Camera-type eye (tissue), 1 donor: ENCODE data around the gene YBX3. TPM values are rescaled to one million over a fixed set of nuclear protein-coding genes. Genes with fewer than 3 reads are reported as not detected.

ENCODE experiments used
- total RNA-seq: library from RNA; depleted of rRNA; stranded (reverse); fragments of >200 nt; gene quantifications from one replicate; pipeline ENCODE4 v1.2.3, GENCODE V29; 2014

Gene YBX3
- 159 TPM for total RNA-seq

DNA sequence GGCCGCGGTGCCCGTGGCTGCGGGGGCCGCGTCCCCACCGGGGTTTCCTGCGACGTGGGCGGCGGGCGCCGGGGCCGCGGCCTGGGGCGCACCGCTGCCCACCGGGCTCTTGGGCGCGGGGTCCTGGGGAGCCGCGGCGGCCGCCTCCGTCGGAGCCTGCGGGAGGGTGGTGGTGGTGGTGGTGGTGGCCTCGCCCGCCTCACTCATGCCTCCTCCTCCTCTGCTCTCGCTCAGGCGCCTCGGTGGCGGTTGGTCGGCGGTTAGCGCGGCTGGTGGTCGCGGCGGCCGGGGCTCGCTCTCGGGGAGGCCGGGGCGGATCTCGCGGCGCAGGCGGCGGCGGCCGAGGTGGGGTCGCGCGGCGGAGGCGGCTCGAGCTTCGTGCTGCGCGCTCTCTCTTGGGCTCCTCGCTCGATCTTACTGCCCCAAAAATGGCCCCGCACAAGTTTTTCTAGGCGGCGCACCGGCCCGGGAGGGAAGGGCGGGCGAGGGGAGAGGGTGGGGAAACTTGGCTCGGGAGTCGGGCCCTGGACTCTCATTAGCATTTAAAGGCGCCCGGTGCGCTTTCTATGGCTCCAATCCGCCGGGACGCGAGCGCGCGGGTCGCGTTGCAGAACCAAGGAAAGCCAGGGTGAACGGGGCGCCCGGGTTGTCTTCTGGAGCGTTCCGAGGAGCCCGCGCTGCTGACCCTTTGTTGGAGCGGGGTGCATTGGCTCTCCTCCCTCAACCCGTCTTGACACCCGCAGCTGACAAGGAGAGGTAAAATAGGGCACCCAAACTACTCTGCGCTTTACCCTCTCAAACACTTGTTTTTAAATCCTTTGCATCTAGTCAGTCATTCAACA lies at the start of gene YBX3:
TSS of gene YBX3 (minus strand) at position 419 of the 842 bp plus-strand sequence. CDS start at position 207, 212 bp downstream.

GRCh38 chr12:10673659-10674384 lies 49.3 kb downstream of the YBX3 start, which contains the start of gene STYK1:
TSS of gene STYK1 (minus strand) at chr12:10674052. CDS start at chr12:10634618, 39,434 bp downstream.

Other genes starting within 250 kb of the YBX3 start
- gene EIF2S3B, start 217.4 kb downstream of the YBX3 start, total RNA-seq, result 0.55 TPM
- 39.0 TPM for gene MAGOHB, start 109.7 kb downstream of the YBX3 start, total RNA-seq
- gene STYK1, start 49.3 kb downstream of the YBX3 start, total RNA-seq, result 1.2 TPM
- gene TAS2R7, start 79.3 kb upstream of the YBX3 start, total RNA-seq, result not detected
- gene TAS2R8, start 84.0 kb upstream of the YBX3 start, total RNA-seq, result not detected
- not detected for gene TAS2R9, start 86.8 kb upstream of the YBX3 start, total RNA-seq
- gene TAS2R10, start 103.0 kb upstream of the YBX3 start, total RNA-seq, result 5.8 TPM
- gene PRR4, start 126.2 kb upstream of the YBX3 start, total RNA-seq, result 11.7 TPM
- 117 TPM for gene PRH1, start 160.9 kb upstream of the YBX3 start, total RNA-seq
- gene TAS2R13, start 186.2 kb upstream of the YBX3 start, total RNA-seq, result 12.4 TPM
- gene PRH2, start 205.9 kb upstream of the YBX3 start, total RNA-seq, result not detected
- 21.2 TPM for gene TAS2R14, start 215.9 kb upstream of the YBX3 start, total RNA-seq